ENCODE results near the gene ANKRD45. TPM values are rescaled to one million over a fixed set of nuclear protein-coding genes. Genes with fewer than 3 reads are reported as not detected.
A peak's percentile ranks its signal among the peaks of the same experiment; 100 is the strongest.

ANKRD45 gene
- total and polyA plus RNA-seq, 2 of the 13 experiments (the other 11 are each of a cell fraction or from before 2014, with no cell fraction given), result not detected

DNA sequence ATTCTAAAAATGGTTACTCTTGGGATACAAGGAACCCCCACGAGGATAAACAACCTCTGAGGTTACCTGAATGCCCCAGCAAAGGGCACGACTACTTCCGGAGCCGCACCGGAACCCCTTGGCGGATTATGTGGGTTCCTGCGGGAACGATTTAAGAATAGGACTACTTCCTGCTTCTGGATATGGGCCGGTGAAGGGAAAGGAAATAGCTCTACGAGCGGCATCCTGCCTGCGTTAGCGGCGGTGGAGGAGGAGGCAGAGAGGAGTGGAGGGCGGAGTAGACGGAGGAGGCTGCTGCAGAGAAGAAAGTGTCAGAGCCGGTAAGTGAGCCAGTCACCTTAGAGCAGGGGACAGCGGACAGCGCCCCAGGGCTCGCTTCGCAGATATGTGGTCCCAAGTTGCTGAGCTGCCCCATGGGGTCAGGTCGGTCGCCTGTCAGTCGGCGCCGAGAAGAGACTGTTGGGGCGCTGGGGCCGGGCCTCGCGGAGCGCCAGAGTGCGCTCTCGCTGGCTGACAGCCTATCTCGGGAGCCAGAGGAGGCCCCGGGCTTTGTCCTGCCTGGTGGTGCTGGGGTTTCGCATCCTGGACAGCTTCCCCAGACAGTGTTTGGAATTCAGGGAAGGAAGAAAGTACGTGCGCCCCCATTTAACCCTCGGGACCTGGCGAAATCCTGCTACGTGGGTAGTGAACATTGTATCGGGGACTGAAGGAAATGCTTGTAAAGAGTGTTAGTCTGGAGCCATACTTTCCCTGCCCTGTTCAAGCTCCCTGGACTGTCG is 45.3 kb upstream of the ANKRD45 start, which contains the start of gene KLHL20 (continued):
- TF ChIP-seq BHLHE40 (IDR thresholded peaks at IDR 0.05; ENCODE audit: low read length) (no peak), HOXA7 (CRISPR knock-in tag; IDR thresholded peaks at IDR 0.05) (no peak), ZSCAN30 (CRISPR knock-in tag; IDR thresholded peaks at IDR 0.05) (no peak), HMG20B (CRISPR knock-in tag; conservative IDR thresholded peaks at IDR 0.05) (0 out of 2 replicates have a peak, but pooled peaks have one; percentile 50), ZNF335 (CRISPR knock-in tag; IDR thresholded peaks at IDR 0.05) (peak; percentile 88), HINFP (CRISPR knock-in tag; IDR thresholded peaks at IDR 0.05; ENCODE audit: low read depth) (no peak), BCL6 (CRISPR knock-in tag; IDR thresholded peaks at IDR 0.05) (peak; percentile 28; the same call in 1 of the 2 replicates), HOXA5 (CRISPR knock-in tag; IDR thresholded peaks at IDR 0.05) (no peak; the same call in 1 of the 2 replicates), SOX6 (IDR thresholded peaks at IDR 0.05) (no peak), SOX6 (CRISPR knock-in tag; IDR thresholded peaks at IDR 0.05) (peak; percentile 62), U2AF2 (IDR thresholded peaks at IDR 0.05; ENCODE audit: low read depth, low read length) (no peak), ZNF850 (CRISPR knock-in tag; conservative IDR thresholded peaks at IDR 0.05) (no peak), CHD2 (IDR thresholded peaks at IDR 0.05; ENCODE audit: low read depth, low read length) (no peak), PCBP2 (optimal IDR thresholded peaks at IDR 0.05; ENCODE audit: low read depth, low read length, poor library complexity, severe bottlenecking) (no peak), ZMAT3 (CRISPR knock-in tag; conservative IDR thresholded peaks at IDR 0.05) (peak; percentile 81; the same call in 1 of the 2 replicates), PRPF4 (IDR thresholded peaks at IDR 0.05; ENCODE audit: low read depth, low read length, poor library complexity, severe bottlenecking) (no peak), HMGA1 (CRISPR knock-in tag; conservative IDR thresholded peaks at IDR 0.05) (no peak), ZNF431 (CRISPR knock-in tag; IDR thresholded peaks at IDR 0.05; ENCODE audit: borderline replicate concordance, low read depth) (no peak), ZNF780A (CRISPR knock-in tag; IDR thresholded peaks at IDR 0.05) (no peak), ZNF563 (CRISPR knock-in tag; IDR thresholded peaks at IDR 0.05) (peak; percentile 49; the same call in 1 of the 2 replicates), ZNF572 (CRISPR knock-in tag; IDR thresholded peaks at IDR 0.05) (no peak), SALL2 (CRISPR knock-in tag; IDR thresholded peaks at IDR 0.05) (no peak), ZNF607 (CRISPR knock-in tag; IDR thresholded peaks at IDR 0.05; ENCODE audit: borderline replicate concordance) (0 out of 2 replicates have a peak, but pooled peaks have one; percentile 12), ZNF749 (CRISPR knock-in tag; IDR thresholded peaks at IDR 0.05; ENCODE audit: borderline replicate concordance) (peak; percentile 59; the same call in 1 of the 2 replicates), AKAP8 (CRISPR knock-in tag; IDR thresholded peaks at IDR 0.05) (no peak)
- TF ChIP-seq, protein P1, sequence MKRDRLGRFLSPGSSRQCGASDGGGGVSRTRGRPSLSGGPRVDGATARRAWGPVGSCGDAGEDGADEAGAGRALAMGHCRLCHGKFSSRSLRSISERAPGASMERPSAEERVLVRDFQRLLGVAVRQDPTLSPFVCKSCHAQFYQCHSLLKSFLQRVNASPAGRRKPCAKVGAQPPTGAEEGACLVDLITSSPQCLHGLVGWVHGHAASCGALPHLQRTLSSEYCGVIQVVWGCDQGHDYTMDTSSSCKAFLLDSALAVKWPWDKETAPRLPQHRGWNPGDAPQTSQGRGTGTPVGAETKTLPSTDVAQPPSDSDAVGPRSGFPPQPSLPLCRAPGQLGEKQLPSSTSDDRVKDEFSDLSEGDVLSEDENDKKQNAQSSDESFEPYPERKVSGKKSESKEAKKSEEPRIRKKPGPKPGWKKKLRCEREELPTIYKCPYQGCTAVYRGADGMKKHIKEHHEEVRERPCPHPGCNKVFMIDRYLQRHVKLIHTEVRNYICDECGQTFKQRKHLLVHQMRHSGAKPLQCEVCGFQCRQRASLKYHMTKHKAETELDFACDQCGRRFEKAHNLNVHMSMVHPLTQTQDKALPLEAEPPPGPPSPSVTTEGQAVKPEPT (CRISPR knock-in tag; IDR thresholded peaks at IDR 0.05; ENCODE audit: low read depth), result no peak; the same call in 1 of the 2 replicates
- TF ChIP-seq, protein P2, sequence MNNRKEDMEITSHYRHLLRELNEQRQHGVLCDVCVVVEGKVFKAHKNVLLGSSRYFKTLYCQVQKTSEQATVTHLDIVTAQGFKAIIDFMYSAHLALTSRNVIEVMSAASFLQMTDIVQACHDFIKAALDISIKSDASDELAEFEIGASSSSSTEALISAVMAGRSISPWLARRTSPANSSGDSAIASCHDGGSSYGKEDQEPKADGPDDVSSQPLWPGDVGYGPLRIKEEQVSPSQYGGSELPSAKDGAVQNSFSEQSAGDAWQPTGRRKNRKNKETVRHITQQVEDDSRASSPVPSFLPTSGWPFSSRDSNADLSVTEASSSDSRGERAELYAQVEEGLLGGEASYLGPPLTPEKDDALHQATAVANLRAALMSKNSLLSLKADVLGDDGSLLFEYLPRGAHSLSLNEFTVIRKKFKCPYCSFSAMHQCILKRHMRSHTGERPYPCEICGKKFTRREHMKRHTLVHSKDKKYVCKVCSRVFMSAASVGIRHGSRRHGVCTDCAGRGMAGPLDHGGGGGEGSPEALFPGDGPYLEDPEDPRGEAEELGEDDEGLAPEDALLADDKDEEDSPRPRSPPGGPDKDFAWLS (CRISPR knock-in tag; IDR thresholded peaks at IDR 0.05; ENCODE audit: borderline replicate concordance), result no peak
